Mucosa of rectum (tissue), 2 donors: ENCODE measurements around the gene ZNF280A.
"Not testable (repeated sequence)": the region's sequence is repeated elsewhere in the genome, so short reads cannot be mapped to it uniquely, and the experiment has no call there.

Experiments used
- H3K27ac ChIP-seq, 2 donors: one replicate each; pipeline ENCODE4 v1.7.0; 2013; ENCODE audit warnings: inconsistent platforms in 2 of 2, low read depth in 2 of 2, low read length in 2 of 2
- H3K27me3 ChIP-seq, 2 donors: one replicate each; pipeline ENCODE4 v1.7.0; 2013; ENCODE audit warnings: low read length in 2 of 2; ENCODE audit not compliant: control insufficient read depth in 2 of 2, insufficient read depth in 2 of 2
- H3K36me3 ChIP-seq, 2 donors: one replicate each; pipeline ENCODE4 v1.7.0; 2013; ENCODE audit warnings: low read length in 2 of 2; ENCODE audit not compliant: control insufficient read depth in 2 of 2, insufficient read depth in 2 of 2
- H3K4me1 ChIP-seq, 2 donors: one replicate each; pipeline ENCODE4 v1.7.0; 2013; ENCODE audit warnings: low read length in 2 of 2, mild to moderate bottlenecking in 1 of 2; ENCODE audit not compliant: control insufficient read depth in 2 of 2, insufficient read depth in 2 of 2
- H3K4me3 ChIP-seq, 2 donors: one replicate each; pipeline ENCODE4 v1.7.0; 2013; ENCODE audit warnings: low read length in 2 of 2
- H3K9ac ChIP-seq, 2 donors: one replicate each; pipeline ENCODE4 v1.7.0; 2013; ENCODE audit warnings: low read length in 2 of 2, low read depth in 1 of 2, mild to moderate bottlenecking in 1 of 2
- H3K9me3 ChIP-seq, 2 donors: one replicate each; pipeline ENCODE4 v1.7.0; 2013; ENCODE audit warnings: low read length in 2 of 2; ENCODE audit not compliant: control insufficient read depth in 2 of 2
- donor health status: healthy.
- donor health status: Normal muscosa, but diverticular disease.

The ZNF280A gene

GRCh38 chr22:22545084-22545483 lies 25.0 kb upstream of the ZNF280A start:
- no peaks in the 10 kb centered on the region for H3K4me1 ChIP-seq
- no peak overlapping the region for H3K9ac ChIP-seq
- H3K27me3 ChIP-seq, result no peaks in the 10 kb centered on the region
- H3K36me3 ChIP-seq, result no peaks in the 10 kb centered on the region
- no peak overlapping the region for H3K4me3 ChIP-seq
- H3K27ac ChIP-seq, result no peak overlapping the region
- H3K9me3 ChIP-seq, result no peaks in the 10 kb centered on the region

GRCh38 chr22:22538226-22538989 lies 18.3 kb upstream of the ZNF280A start:
- Histone ChIP-seq H3K36me3 (no peaks in the 10 kb centered on the region), H3K9ac (no peak overlapping the region), H3K4me3 (no peak overlapping the region), H3K27me3 (no peaks in the 10 kb centered on the region), H3K4me1 (no peaks in the 10 kb centered on the region), H3K9me3 (no peaks in the 10 kb centered on the region), H3K27ac (no peak overlapping the region)

GRCh38 chr22:22536916-22537315 lies 16.8 kb upstream of the ZNF280A start:
- no peak overlapping the region for H3K4me3 ChIP-seq
- H3K27me3 ChIP-seq, result no peaks in the 10 kb centered on the region
- H3K9me3 ChIP-seq, result no peaks in the 10 kb centered on the region
- H3K27ac ChIP-seq, result no peak overlapping the region
- H3K36me3 ChIP-seq, result no peaks in the 10 kb centered on the region
- no peak overlapping the region for H3K9ac ChIP-seq
- H3K4me1 ChIP-seq, result no peaks in the 10 kb centered on the region

GRCh38 chr22:22536515-22536914 lies 16.4 kb upstream of the ZNF280A start:
- Histone ChIP-seq H3K4me3 (no peak overlapping the region), H3K27me3 (no peaks in the 10 kb centered on the region), H3K36me3 (no peaks in the 10 kb centered on the region), H3K4me1 (no peaks in the 10 kb centered on the region), H3K9ac (no peak overlapping the region), H3K27ac (no peak overlapping the region), H3K9me3 (no peaks in the 10 kb centered on the region)

GRCh38 chr22:22535662-22536061 lies 15.6 kb upstream of the ZNF280A start:
- Histone ChIP-seq H3K27ac (no peak overlapping the region), H3K27me3 (no peaks in the 10 kb centered on the region), H3K9me3 (no peaks in the 10 kb centered on the region), H3K9ac (no peak overlapping the region), H3K4me3 (no peak overlapping the region), H3K4me1 (no peaks in the 10 kb centered on the region), H3K36me3 (no peaks in the 10 kb centered on the region)

- Histone ChIP-seq H3K27me3 (no peaks in the 10 kb centered on the region), H3K9me3 (no peaks in the 10 kb centered on the region), H3K36me3 (no peaks in the 10 kb centered on the region)
Measured at GRCh38 chr22:22534604-22535415, 14.7 kb upstream of the ZNF280A start.

GRCh38 chr22:22533863-22534262 lies 13.8 kb upstream of the ZNF280A start:
- H3K27me3 ChIP-seq, result no peaks in the 10 kb centered on the region
- H3K27ac ChIP-seq, result no peak overlapping the region
- H3K9me3 ChIP-seq, result no peaks in the 10 kb centered on the region
- H3K9ac ChIP-seq, result no peak overlapping the region
- no peak overlapping the region for H3K4me3 ChIP-seq
- no peaks in the 10 kb centered on the region for H3K36me3 ChIP-seq
- H3K4me1 ChIP-seq, result no peaks in the 10 kb centered on the region

More at GRCh38 chr22:22534604-22535415, 14.7 kb upstream of the ZNF280A start:
- Histone ChIP-seq H3K4me1 (no peaks in the 10 kb centered on the region), H3K4me3 (no peak overlapping the region), H3K27ac (no peak overlapping the region), H3K9ac (no peak overlapping the region)

- Histone ChIP-seq H3K9me3 (no peaks in the 10 kb centered on the region), H3K4me3 (no peak overlapping the region), H3K27ac (no peak overlapping the region), H3K36me3 (no peaks in the 10 kb centered on the region), H3K27me3 (no peaks in the 10 kb centered on the region), H3K4me1 (no peaks in the 10 kb centered on the region), H3K9ac (no peak overlapping the region)
Measured at GRCh38 chr22:22533417-22533816, 13.3 kb upstream of the ZNF280A start.

GRCh38 chr22:22532547-22533071 lies 12.5 kb upstream of the ZNF280A start:
- not testable (repeated sequence) for H3K9me3 ChIP-seq, H3K4me1 ChIP-seq, H3K9ac ChIP-seq, H3K36me3 ChIP-seq, H3K27ac ChIP-seq, H3K27me3 ChIP-seq, H3K4me3 ChIP-seq

- Histone ChIP-seq H3K27me3 (no peaks in the 10 kb centered on the region), H3K27ac (no peak overlapping the region), H3K9ac (no peak overlapping the region), H3K36me3 (no peaks in the 10 kb centered on the region), H3K9me3 (no peaks in the 10 kb centered on the region), H3K4me1 (no peaks in the 10 kb centered on the region), H3K4me3 (no peak overlapping the region)
Measured at GRCh38 chr22:22531770-22532546, 11.9 kb upstream of the ZNF280A start.
